HG02571 (cell line): ENCODE results near the gene COG7.
A peak's percentile ranks its signal among the peaks of the same experiment; 100 is the strongest.
"Not testable (repeated sequence)": the region's sequence is repeated elsewhere in the genome, so short reads cannot be mapped to it uniquely, and the experiment has no call there.

Source experiments
- ATAC-seq: cut with Tn5 transposase; IDR thresholded peaks from one replicate; pipeline ENCODE4 v1.9.1; 2021; ENCODE audit warnings: mild to moderate bottlenecking, moderate library complexity; ENCODE audit not compliant: unreplicated experiment

The COG7 gene

GRCh38 chr16:23478566-23478965 lies 25.6 kb upstream of the COG7 start:
- ATAC-seq = no peak

GRCh38 chr16:23476289-23476688 lies 23.3 kb upstream of the COG7 start:
- ATAC-seq = no peak

- ATAC-seq = no peak
Observed at GRCh38 chr16:23469814-23470213, 16.8 kb upstream of the COG7 start.

GRCh38 chr16:23466162-23466885 lies 13.3 kb upstream of the COG7 start:
- ATAC-seq = no peak

- no peak for ATAC-seq
Observed at GRCh38 chr16:23465179-23465578, 12.2 kb upstream of the COG7 start.

- no peak for ATAC-seq
Observed at GRCh38 chr16:23464196-23464595, 11.2 kb upstream of the COG7 start.

DNA sequence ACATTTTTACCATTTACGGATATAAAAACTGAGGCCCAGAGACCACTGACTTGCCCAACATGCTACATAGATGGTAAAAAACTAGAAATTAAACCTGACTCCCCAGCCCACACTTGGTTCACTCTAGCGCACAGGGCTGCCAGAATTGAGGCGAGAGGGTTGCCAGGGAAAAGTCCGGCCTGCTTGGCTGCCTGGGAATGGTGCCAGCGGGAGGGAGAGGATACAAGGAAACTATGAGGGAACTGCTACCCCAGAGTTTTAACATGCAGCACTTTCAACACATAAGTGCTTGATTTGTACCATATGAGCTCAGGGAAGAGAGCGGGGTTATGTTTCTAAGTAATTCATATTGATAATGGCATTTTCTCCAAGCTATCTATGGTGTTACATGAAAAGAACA lies 10.0 kb upstream of the COG7 start:
- ATAC-seq = not testable (repeated sequence)

DNA sequence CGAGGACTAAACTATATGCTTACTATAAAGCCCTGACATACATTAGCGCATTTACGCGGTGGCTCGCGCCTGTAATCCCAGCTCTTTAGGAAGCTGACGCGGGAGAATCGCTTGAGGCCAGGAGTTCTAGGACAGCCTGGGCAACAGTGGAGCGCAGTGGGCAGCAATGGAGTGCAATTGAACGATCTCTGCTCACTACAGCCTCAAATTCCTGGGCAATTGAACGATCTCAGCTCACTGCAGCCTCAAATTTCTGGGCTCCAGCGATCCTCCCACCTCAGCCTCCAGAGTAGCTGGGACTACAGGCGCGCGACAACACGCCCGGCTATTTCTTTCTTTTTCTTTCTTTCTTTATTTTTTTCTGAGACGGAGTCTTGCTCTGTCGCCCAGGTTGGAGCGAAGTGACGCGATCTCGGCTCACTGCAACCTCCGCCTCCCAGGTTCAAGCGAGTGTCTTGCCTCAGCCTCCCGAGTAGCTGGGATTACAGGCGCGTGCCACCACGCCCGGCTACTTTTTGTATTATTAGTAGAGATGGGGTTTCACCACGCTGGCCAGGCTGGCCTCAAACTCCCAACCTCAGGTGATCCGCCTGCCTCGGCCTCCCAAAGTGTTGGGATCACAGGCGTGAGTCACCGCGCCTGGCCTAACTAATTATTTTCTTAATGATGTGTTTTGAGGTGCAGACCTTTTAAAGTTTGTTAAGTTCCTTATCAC lies 506 bp upstream of the COG7 start:
- peak; percentile 10 for ATAC-seq

GRCh38 chr16:23452221-23452571 lies 793 bp downstream of the COG7 start:
- ATAC-seq = no peak

- ATAC-seq = no peak
Observed at GRCh38 chr16:23448392-23448791, 4.6 kb downstream of the COG7 start.

DNA sequence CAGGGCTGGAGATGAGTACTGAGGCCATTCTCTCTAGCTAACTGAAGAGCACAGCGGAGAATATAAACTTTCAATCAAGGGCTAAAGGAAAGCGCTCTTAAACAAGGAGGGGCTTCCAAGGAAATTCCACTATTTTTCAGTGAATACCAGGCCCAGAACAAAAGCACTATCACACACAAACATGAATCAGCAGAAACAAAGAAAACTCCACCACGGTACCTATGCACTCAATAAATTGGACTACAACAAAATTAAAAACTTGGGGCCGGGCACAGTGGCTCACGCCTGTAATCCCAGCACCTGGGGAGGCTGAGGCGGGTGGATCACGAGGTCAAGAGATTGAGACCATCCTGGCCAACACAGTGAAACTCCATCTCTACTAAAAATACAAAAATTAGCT lies 15.4 kb downstream of the COG7 start:
- ATAC-seq = not testable (repeated sequence)

GRCh38 chr16:23436951-23437350 lies 16.0 kb downstream of the COG7 start:
- ATAC-seq = no peak

DNA sequence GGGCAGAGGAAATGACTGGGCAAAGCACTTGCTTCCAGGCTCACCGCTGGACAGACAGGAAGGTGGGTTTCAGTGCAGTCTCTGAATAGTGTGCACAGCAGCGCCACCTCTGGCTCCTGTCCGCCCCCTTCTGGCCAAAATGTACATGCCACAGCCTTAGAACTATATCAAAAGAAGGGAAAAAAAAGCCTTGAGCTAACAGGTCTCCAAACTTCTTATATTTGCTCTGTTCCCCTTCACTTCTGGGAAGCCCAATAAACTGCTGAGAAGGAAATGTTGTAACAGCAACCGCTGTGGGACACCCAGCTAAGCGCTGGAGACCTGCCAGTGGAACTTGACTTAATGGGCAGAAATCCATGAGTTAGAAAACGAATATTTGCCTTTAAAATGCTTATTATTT lies 17.5 kb downstream of the COG7 start:
- no peak for ATAC-seq

GRCh38 chr16:23434380-23434779 lies 18.6 kb downstream of the COG7 start:
- no peak for ATAC-seq

DNA sequence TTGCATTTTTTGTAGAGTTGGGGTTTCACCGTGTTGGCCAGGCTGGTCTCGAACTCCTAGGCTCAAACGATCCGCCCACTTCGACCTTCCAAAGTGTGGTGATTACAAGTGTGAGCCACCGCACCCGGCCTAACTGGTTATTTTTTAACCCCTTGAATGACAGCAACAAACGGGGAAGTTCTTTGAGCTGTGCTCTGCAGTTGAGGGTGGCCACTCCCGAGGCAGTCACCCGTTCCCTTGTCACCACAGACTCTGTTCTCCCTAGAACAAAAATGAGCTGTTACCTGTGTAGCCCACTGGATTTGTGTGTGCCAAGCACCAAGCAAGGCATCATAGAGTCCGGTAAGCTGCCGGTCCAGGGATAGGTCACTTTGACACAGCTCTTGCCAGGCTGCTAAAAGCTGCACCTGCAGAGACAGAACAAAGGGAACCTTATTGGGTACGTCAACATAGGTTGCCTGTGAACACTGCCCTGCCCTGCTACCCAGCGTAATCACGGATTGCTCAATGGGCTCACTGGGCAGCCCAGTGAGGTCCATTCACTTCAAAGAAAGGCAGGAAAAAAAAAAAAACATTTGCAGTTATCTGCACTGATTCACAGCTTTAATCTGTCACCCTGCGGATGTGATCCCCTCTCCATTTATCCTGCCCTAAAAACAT lies 19.6 kb downstream of the COG7 start:
- no peak for ATAC-seq

DNA sequence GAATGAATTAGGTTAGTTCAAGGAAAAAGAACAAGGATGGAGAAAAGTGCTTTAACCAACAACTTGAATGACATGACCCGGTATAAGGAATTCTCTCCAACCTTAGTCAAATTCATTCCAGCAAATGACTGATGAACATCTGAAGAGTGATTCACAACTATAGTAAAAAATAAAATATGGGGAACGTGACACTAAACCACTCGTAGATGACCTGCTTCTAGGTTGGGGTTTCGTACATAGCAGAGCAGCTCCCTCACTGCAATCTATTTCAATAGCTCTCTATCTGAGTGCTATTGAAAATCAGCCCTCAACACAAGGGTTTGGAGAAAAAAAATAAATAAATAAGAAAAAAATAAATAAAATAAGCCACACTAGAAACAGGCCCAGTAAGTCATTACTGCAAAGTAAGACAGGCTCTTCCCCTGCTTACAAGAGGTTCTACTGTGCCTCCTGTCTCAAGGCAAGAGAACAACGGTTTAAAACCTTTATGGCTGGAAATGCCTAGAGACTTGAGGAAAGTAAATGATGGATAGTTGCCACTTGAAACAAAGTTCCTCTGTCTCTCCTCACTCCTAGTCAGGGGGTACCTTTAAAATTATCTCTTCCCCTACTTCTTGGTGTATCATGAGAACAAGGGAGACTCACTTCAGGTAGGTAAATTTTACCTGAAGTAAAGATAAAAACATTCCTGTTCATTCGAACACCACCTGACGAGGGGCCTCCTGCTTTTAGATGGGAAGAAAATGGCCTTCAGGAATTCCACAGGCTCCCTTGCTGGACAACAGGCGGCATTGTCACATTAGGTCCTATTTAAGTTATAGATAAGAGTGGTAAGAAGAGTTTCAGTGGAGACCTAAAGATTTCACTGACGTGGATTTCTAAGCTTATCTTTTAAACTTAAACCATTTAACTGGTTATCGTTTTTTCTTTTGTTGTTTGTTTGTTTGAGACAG lies 20.5 kb downstream of the COG7 start:
- ATAC-seq = no peak

- no peak for ATAC-seq
Observed at GRCh38 chr16:23428351-23428750, 24.6 kb downstream of the COG7 start.

- ATAC-seq = no peak
Observed at GRCh38 chr16:23424292-23424958, 28.6 kb downstream of the COG7 start.

- ATAC-seq = no peak
Observed at GRCh38 chr16:23423496-23424049, 29.4 kb downstream of the COG7 start.

GRCh38 chr16:23420011-23420410 lies 33.0 kb downstream of the COG7 start:
- no peak for ATAC-seq
